HAP-1 (cell line): Measurements from ENCODE around the gene FAM240A.
A peak's percentile ranks its signal among the peaks of the same experiment; 100 is the strongest.

ENCODE experiments used
- DNase-seq, 2 experiments: peaks; one replicate each; pipeline ENCODE4 v3.0.0-alpha.2; 2016 to 2020; ENCODE audit warnings: low spot score in 2 of 2
- H3K27me3 ChIP-seq: fragments of 250-450 bp; sonication (Bioruptor Pico); 2 replicates; pipeline ENCODE4 v1.5.1; 2020; ENCODE audit warnings: low read depth, mild to moderate bottlenecking, moderate library complexity
- H3K36me3 ChIP-seq: fragments of 250-450 bp; sonication (Bioruptor Pico); replicated peaks from 2 replicates; pipeline ENCODE4 v1.5.1; 2020; ENCODE audit warnings: mild to moderate bottlenecking
- H3K4me1 ChIP-seq: fragments of 250-450 bp; sonication (Bioruptor Pico); 2 replicates; pipeline ENCODE4 v1.5.1; 2020; ENCODE audit warnings: mild to moderate bottlenecking
- H3K4me3 ChIP-seq: fragments of 250-450 bp; sonication (Bioruptor Pico); 2 replicates; pipeline ENCODE4 v1.5.1; 2020; ENCODE audit warnings: mild to moderate bottlenecking, moderate library complexity
- H3K9me3 ChIP-seq: fragments of 250-450 bp; sonication (Bioruptor Pico); 2 replicates; pipeline ENCODE4 v1.5.1; 2020; ENCODE audit warnings: mild to moderate bottlenecking, moderate library complexity
- in situ Hi-C: fragments of 300-500 bp; cut with MboI; formaldehyde crosslinking; loops from 3 replicates; pipeline ENCODE4 v1.14.3; 2020; ENCODE audit warnings: low sequenced_read_pairs, inconsistent platforms, mixed read lengths

The FAM240A gene

DNA sequence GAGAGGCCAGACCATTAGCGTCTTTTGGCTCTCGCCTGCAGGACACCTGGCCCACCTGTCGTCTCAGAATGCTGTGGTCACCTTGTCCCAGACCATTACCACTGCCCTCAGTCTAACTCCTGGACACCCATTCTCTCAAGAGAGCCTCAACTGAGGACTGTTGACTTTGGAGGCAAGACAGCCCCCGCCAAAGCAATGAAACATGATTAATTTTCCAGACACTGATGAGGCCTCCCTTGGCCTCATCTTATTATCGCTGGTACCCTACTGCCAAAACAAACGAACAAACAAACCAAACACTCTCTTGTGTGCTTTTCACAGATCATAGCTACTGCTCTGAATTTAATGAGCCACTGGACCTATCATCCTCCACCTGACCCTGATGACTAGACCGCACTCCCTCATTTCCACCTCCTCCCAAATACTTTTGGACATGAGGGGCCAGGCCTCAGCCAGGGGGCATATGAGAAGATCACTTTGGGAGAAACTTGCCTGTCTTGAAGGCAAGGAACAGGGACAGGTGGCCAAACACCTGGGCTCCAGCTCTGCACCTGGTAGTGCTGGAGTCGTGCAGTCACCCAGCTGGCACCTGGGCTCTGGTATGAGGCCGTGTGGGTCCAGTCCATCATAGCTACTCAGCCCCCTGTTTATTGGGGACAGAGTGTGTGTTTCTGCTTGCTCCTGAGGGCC, 53.6 kb downstream of the FAM240A start:
- in situ Hi-C loops = no loop called here
- DNase-seq = no peak
- H3K36me3 ChIP-seq = no peaks in the 10 kb centered on the region
- no peak overlapping the region for H3K4me3 ChIP-seq
- H3K9me3 ChIP-seq = no peaks in the 10 kb centered on the region
- H3K4me1 ChIP-seq = no peaks in the 10 kb centered on the region
- no peaks in the 10 kb centered on the region for H3K27me3 ChIP-seq

DNA sequence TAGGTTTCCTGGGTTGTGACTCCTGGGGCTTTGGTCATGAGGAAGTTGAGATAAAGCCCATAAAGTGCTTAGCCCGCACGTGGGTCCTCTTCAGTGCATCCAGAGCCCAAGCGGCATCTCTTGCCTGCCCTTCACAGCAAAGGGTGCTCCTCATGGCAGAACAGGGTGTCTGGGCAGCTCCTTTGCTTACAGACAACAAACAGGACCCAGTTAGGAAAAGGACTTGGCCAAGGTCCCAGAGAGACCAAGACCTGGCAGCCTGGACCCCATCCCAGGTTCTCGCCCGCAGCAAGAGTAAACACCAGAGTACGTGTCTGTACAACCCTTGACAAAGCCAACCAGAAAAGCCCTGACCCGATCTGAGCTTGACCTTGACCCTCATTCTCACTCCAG, 54.1 kb downstream of the FAM240A start:
- no peaks in the 10 kb centered on the region for H3K36me3 ChIP-seq
- H3K27me3 ChIP-seq = no peaks in the 10 kb centered on the region
- peak in 1 of 2 experiments; percentile 5 for DNase-seq
- H3K4me1 ChIP-seq = no peaks in the 10 kb centered on the region
- no peak overlapping the region for H3K4me3 ChIP-seq
- no peaks in the 10 kb centered on the region for H3K9me3 ChIP-seq
- in situ Hi-C loops = no loop called here

DNA sequence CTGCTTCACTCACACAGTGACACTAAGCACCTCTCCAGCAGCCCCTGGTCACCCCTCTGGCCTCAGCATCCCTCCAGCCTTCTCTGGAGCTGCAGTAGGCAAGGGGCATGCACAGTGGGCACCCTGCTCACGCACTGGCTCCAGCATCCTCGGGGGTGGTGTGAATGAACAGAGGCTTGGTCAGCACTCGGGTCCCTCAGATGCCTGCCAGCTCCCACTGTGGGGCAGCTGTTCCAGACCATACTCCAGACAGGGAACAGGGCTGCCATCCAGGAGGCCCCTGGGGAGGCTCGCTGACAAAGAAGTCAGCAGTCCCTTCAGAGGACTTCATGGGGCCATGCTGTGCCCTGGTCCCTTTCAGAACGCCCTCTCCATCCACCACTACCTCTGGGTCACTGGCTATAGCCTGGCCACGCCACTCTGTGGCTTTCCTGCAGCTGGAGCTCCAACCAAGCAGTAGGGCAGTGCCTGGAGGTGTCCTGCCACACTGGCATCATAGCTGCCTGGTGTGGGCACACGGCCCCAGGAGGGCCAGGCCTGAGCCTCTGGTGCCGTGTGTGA, 54.8 kb downstream of the FAM240A start:
- H3K4me3 ChIP-seq = no peak overlapping the region
- H3K4me1 ChIP-seq = no peaks in the 10 kb centered on the region
- in situ Hi-C loops = no loop called here
- no peaks in the 10 kb centered on the region for H3K27me3 ChIP-seq
- DNase-seq = no peak
- H3K9me3 ChIP-seq = no peaks in the 10 kb centered on the region
- no peaks in the 10 kb centered on the region for H3K36me3 ChIP-seq

DNA sequence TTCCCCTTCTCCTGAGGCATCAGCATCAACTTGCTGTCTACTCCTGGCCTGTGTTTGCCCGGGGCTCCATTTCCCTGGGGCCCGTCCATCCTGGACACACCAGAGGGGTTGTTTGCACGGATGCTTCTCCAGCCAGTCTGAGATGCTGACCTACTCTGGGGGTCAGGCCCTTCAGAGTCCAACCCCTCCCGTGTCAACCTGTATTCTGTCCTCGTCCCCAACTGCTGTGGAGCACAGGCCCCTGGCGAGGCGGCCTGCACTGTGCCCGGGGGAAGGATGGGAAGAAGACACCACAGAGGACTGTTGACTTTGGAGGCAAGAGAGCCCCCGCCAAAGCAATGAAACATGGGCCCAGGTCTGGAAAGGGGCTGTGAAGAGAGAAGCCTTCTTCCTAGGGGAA, 55.3 kb downstream of the FAM240A start:
- Histone ChIP-seq H3K4me1 (no peaks in the 10 kb centered on the region), H3K9me3 (no peaks in the 10 kb centered on the region), H3K36me3 (no peaks in the 10 kb centered on the region), H3K27me3 (no peaks in the 10 kb centered on the region), H3K4me3 (no peak overlapping the region)
- peak in 1 of 2 experiments; percentile 5 for DNase-seq
- in situ Hi-C loops = no loop called here

DNA sequence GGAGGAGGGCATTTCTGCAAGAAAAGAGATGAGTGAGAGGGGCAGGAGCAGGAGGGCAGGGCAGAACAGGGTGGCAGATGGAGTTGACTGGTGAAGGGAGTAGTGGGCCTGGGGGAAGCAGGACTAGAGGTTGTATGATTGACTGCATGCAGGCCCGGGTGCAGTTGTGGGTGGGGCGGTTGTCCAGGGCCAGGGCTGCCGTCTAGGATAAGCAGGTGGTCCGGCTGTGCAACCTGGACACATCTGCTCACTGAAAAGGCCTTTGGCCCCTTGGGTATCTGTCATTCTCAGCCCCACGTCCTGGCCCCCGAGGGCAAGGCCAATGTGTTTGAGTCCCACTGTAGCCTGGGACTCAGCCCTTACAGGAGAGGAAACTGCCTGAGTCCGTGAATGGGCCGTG, 55.8 kb downstream of the FAM240A start:
- in situ Hi-C loops = no loop called here

DNA sequence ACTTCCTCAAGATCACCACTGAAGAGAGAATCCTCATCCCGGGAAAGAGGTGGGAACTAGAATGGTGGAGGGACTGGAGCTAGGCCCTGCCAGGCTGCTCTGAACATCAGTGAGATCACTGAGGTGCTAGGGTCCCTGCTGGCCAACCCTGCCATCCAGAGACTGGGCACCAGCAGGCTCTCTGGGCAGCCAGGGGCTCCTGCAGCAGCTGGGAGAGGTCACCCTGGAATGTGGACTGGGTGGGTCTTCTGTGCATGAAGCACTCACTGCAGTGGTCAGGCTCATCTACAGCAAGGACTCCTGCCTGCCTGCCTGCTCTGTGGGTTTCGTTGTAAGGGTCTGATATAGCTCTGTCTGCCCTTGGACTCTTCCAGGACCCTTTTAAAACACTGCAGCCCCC, 56.3 kb downstream of the FAM240A start:
- H3K4me1 ChIP-seq = no peaks in the 10 kb centered on the region
- in situ Hi-C loops = no loop called here
- H3K36me3 ChIP-seq = no peaks in the 10 kb centered on the region
- H3K9me3 ChIP-seq = no peaks in the 10 kb centered on the region
- peak in 1 of 2 experiments; percentile 6 for DNase-seq
- H3K4me3 ChIP-seq = no peak overlapping the region
- no peaks in the 10 kb centered on the region for H3K27me3 ChIP-seq

More for the DNA sequence above, 55.8 kb downstream of the FAM240A start:
- H3K27me3 ChIP-seq = no peaks in the 10 kb centered on the region
- DNase-seq = peak in 1 of 2 experiments; percentile 6
- H3K4me3 ChIP-seq = no peak overlapping the region
- no peaks in the 10 kb centered on the region for H3K4me1 ChIP-seq
- no peaks in the 10 kb centered on the region for H3K36me3 ChIP-seq
- H3K9me3 ChIP-seq = no peaks in the 10 kb centered on the region

DNA sequence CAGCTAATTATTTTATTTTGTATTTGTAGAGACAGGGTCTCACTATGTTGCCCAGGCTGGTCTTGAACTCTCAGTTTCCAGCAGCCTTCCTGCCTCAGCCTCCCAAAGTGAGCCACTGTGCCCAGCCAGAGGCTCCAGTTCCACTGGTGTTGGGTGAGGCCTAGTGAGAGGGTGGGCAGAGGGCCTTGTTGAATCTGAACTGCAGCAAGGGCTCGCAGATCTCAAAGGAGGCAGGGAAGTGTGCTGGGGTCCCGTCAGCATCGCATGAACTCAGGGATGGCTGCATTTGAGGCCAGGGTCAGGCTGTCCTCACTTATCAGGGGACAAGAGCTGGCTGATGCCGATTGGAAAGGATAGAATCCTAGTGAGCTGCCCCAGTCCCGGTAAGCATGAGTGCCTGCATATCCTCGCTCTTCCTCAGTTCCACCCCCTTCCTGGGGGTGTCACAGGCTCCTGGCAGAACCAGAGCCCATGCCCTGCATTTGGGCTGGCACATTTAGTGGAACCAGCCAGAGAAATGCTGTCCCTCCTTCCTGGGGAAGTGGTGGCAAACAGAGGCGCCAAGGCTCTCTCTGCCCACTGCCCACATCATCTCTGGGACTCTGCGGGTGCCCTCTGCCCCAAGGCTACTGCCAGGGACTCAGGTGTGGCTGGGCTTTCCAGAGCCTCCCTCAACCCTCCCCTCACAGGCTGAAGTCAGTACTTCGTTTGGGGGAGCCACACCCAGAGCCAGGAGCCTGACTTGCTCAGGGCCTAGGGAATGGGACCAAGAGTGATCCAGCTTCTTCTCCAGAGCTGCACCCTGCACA, 57.1 kb downstream of the FAM240A start:
- Histone ChIP-seq H3K27me3 (no peaks in the 10 kb centered on the region), H3K4me3 (no peak overlapping the region), H3K9me3 (no peaks in the 10 kb centered on the region), H3K4me1 (no peaks in the 10 kb centered on the region), H3K36me3 (no peaks in the 10 kb centered on the region)
- peak in 1 of 2 experiments; percentile 6 for DNase-seq
- in situ Hi-C loops = no loop called here

DNA sequence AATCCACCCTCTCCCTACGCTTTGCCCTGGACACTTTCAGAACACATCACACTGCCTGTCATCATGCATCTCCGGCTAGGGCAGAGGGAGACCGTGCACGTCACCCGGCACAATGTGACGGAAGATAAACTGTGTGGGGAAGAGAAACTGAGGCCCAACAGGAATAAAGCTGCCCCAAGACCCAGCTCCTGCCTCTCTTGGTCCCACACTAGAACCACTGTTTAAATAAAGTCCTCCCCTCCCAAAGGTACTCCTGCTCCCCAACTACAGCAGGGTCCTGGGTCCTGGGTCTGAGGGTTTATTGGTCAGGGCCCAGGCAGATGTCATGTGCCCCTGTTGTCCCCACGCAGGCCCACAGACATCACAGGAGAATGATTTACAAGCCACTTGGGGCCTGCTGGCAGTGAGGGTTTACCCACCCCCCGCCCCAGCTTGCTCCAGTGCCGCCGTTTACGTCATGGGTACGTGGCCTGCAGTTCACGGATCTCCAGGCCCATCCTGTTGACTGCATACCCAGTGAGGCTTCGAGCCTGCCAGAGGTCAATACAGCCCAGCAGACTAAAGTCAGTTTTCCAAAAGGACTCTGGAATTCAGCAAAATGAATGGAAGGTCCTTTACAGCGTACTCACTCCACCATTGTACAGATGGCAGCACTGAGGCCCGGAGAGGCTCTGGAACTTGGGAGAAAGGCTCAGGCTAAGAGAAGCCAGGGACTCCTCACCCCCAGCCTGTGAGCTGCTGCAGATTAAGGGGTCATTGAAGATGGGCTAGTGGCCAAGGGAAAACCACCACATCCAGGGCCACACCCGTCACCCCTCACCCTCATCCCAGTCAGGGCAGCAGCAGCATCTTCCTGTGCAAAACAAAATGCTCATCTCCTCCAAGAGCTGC, 57.9 kb downstream of the FAM240A start:
- in situ Hi-C loops = no loop called here
- no peak overlapping the region for H3K4me3 ChIP-seq
- no peaks in the 10 kb centered on the region for H3K36me3 ChIP-seq
- no peaks in the 10 kb centered on the region for H3K27me3 ChIP-seq
- no peaks in the 10 kb centered on the region for H3K4me1 ChIP-seq
- peak in 1 of 2 experiments; percentile 6 for DNase-seq
- no peaks in the 10 kb centered on the region for H3K9me3 ChIP-seq

DNA sequence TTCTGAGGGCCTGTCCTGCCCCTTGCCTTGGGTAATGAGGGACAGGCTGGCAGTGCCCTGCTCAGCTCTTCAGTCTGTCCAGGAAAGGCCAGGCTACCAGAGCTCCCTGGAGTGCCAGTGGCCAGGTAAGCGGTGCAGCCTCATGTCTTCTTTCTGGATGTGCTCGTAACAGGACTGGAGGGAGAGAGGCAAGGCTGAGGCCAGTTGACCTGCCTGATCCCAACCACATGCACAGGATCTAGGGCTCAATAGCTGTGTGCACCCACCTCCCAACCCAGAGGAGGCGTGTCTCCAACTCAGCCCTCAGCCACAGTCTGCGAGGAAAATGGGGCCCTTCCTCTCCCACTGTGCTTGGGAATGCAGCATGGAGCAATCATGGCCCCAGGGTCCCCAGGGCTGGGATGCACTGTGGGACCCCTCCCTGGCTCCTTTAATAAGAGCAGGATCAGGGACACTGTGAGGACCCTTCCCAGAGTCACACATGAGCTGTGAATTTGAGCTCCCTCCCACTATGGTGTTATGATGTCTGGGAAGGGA, 58.6 kb downstream of the FAM240A start:
- H3K27me3 ChIP-seq = no peaks in the 10 kb centered on the region
- peak in 1 of 2 experiments; percentile 6 for DNase-seq
- no peaks in the 10 kb centered on the region for H3K4me1 ChIP-seq
- H3K4me3 ChIP-seq = no peak overlapping the region
- no peaks in the 10 kb centered on the region for H3K9me3 ChIP-seq
- H3K36me3 ChIP-seq = no peaks in the 10 kb centered on the region
- in situ Hi-C loops = no loop called here

DNA sequence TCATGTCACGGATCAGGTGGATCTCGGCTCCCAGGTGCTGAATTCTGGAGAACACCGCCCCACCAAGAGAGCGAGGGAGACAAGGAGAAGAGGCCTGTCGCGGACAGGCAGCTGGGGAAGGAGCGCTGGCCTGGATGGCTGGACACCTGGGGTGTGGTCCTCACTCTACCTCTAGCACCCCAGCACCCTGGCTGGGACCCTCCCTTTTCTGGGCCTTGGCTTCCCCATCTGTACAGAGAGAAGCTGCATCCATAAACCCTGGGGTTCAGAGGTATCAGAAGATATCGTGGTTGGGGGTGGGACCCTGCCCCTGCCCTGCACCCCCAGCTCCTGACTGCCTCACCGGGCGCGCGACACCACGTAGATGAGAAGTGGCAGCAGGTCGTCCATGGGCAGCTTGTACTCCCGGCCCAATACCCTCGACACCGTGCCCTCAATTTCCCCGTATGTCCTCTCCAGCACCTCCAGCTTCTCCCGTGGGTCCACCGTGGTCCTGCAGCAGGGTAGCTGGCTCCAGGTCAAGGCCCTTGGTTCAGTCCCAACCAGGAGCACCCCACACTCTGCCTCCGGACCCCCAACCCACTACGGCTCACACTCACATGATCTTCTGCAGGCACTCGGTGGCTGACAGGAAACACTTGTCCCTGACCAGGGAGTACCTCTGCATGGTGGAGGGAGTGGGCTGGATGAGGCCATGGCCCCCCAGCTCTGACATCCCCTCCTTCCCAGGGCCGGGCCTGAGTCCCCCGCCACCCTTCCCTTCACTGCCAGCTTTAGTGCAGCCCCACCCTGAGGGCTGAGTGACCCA, 59.4 kb downstream of the FAM240A start:
- in situ Hi-C loops = no loop called here
- no peaks in the 10 kb centered on the region for H3K4me1 ChIP-seq
- H3K36me3 ChIP-seq = no peaks in the 10 kb centered on the region
- no peaks in the 10 kb centered on the region for H3K27me3 ChIP-seq
- H3K4me3 ChIP-seq = no peak overlapping the region
- no peak for DNase-seq
- H3K9me3 ChIP-seq = no peaks in the 10 kb centered on the region

DNA sequence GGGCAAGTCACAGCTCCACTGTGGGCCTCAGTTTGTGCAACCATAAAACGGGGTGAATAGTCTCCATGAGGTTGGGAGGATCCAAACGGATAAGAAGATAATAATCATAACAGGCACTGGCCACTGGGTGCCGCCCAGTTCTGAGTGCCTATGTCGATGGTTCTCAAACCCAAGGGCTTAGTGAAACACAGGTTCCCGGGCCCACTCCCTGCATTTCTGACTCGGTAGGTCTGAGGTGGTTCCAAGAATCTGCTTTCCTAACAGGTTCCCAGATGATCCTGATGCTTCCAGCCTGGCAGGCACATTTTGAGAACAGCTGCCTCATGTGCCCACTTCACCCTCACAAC, 60.0 kb downstream of the FAM240A start:
- in situ Hi-C loops = no loop called here
- no peaks in the 10 kb centered on the region for H3K9me3 ChIP-seq
- H3K36me3 ChIP-seq = no peaks in the 10 kb centered on the region
- no peaks in the 10 kb centered on the region for H3K27me3 ChIP-seq
- no peak for DNase-seq
- no peak overlapping the region for H3K4me3 ChIP-seq
- H3K4me1 ChIP-seq = no peaks in the 10 kb centered on the region

DNA sequence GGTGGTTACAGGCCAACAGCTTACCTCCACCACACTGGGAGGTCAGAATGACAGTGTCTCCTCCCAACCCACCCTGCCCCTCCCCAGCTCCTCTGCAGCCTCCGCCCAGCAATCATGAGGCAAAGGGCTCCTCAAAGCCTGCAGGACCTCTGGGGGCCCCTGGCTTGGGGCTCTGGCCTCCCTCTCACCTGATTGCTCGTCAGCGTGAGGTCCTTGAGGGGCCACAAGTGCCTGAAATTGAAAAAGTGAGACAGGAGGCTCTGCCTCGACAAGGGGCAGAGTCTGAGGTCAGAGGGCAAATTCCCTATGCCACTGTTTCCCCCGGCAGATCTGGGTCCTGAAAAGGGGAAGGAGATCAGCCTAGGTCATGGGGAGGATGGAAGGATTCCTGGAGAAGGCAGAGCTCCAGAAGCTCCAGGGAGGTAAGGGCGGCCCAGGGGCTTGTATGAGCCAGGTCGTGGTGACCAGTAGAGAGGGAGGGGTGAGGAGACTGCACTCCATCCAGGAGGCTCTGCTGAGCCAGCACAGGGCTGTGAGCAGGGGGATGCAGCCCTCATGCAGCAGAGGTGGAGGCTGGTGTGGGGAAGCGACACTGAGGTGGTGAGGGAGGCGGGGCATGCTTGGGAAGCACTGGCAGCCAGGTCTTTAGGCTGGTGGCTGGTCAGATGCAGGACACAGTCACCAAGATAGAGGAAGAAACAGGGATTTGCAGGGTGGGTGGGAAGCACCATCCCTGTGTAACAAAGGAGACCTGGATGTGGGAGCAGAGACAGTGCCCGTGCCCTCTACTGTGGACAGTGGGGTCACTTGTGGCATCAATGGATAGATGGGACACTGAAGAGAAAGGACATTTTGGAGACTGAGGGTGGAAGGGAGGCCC, 61.1 kb downstream of the FAM240A start:
- H3K4me3 ChIP-seq = no peak overlapping the region
- DNase-seq = no peak
- H3K9me3 ChIP-seq = no peaks in the 10 kb centered on the region
- in situ Hi-C loops = no loop called here
- H3K27me3 ChIP-seq = no peaks in the 10 kb centered on the region
- no peaks in the 10 kb centered on the region for H3K36me3 ChIP-seq
- H3K4me1 ChIP-seq = no peaks in the 10 kb centered on the region
